Measurements from ENCODE around the gene EIF3A. TPM values are rescaled to one million over a fixed set of nuclear protein-coding genes. Genes with fewer than 3 reads are reported as not detected.
"Not testable (repeated sequence)": the region's sequence is repeated elsewhere in the genome, so short reads cannot be mapped to it uniquely, and the experiment has no call there.

Gene EIF3A
- 100 to 1,000 TPM; 175 to 182 TPM for total RNA-seq

GRCh38 chr10:119080521-119081259 is at the start of gene EIF3A:
TSS of gene EIF3A (minus strand) at chr10:119080817. CDS start at chr10:119080676, 141 bp downstream.
- CTCF ChIA-PET = no interaction called here
- POLR2A ChIA-PET = interaction anchor here (1.0 to 2.1 kb wide), 3 partner anchors 23 to 126 kb away, joined by 3 to 9 read pairs (median 5); partner anchors contain the start of genes DENND10 and GRK5

- ChIA-PET POLR2A (no interaction called here), CTCF (no interaction called here)
Measured at GRCh38 chr10:119129721-119130120, 49.1 kb upstream of the EIF3A start.

- POLR2A ChIA-PET = no interaction called here
- CTCF ChIA-PET = no interaction called here
Measured at GRCh38 chr10:119125942-119126341, 45.3 kb upstream of the EIF3A start.

GRCh38 chr10:119120875-119121274 is 40.3 kb upstream of the EIF3A start:
- POLR2A ChIA-PET = interaction anchor here (1.1 kb wide), 1 partner anchor 37 kb away, joined by 3 read pairs; no protein-coding TSS in a partner anchor
- CTCF ChIA-PET = no interaction called here

- CTCF ChIA-PET = interaction anchor here (1.3 kb wide), 1 partner anchor 14 kb away, joined by 3 read pairs; no protein-coding TSS in a partner anchor
- POLR2A ChIA-PET = interaction anchor here (0.6 to 1.1 kb wide), 2 partner anchors 37 to 43 kb away, joined by 3 to 5 read pairs; no protein-coding TSS in a partner anchor
Measured at GRCh38 chr10:119120413-119120867, 39.8 kb upstream of the EIF3A start.

GRCh38 chr10:119119400-119119799 is 38.8 kb upstream of the EIF3A start:
- ChIA-PET CTCF (interaction anchor here (1.3 kb wide), 1 partner anchor 13 kb away, joined by 3 read pairs; no protein-coding TSS in a partner anchor), POLR2A (interaction anchor here (1.0 kb wide), 1 partner anchor 12 kb away, joined by 3 read pairs; no protein-coding TSS in a partner anchor)

- CTCF ChIA-PET = no interaction called here
- POLR2A ChIA-PET = no interaction called here
Measured at GRCh38 chr10:119118231-119118630, 37.6 kb upstream of the EIF3A start.

GRCh38 chr10:119116326-119116951 is 35.8 kb upstream of the EIF3A start:
- ChIA-PET POLR2A (no interaction called here), CTCF (interaction anchor here (0.8 kb wide), 1 partner anchor 266 kb away, joined by 3 read pairs; no protein-coding TSS in a partner anchor)

- ChIA-PET CTCF (interaction anchor here (0.8 kb wide), 1 partner anchor 266 kb away, joined by 3 read pairs; no protein-coding TSS in a partner anchor), POLR2A (no interaction called here)
Measured at GRCh38 chr10:119115926-119116325, 35.3 kb upstream of the EIF3A start.

- ChIA-PET CTCF (interaction anchor here (1.2 kb wide), 1 partner anchor 13 kb away, joined by 3 read pairs; no protein-coding TSS in a partner anchor), POLR2A (no interaction called here)
Measured at GRCh38 chr10:119113751-119114732, 33.4 kb upstream of the EIF3A start.

GRCh38 chr10:119112056-119112455 is 31.4 kb upstream of the EIF3A start:
- ChIA-PET CTCF (no interaction called here), POLR2A (no interaction called here)

- CTCF ChIA-PET = interaction anchor here (0.6 to 0.7 kb wide), 2 partner anchors 41 to 69 kb away, joined by 3 read pairs; no protein-coding TSS in a partner anchor
- POLR2A ChIA-PET = not testable (repeated sequence)
Measured at GRCh38 chr10:119107771-119108170, 27.2 kb upstream of the EIF3A start.

GRCh38 chr10:119107106-119107505 is 26.5 kb upstream of the EIF3A start:
- CTCF ChIA-PET = interaction anchor here (1.3 kb wide), 1 partner anchor 13 kb away, joined by 3 read pairs; no protein-coding TSS in a partner anchor
- POLR2A ChIA-PET = not testable (repeated sequence)

- POLR2A ChIA-PET = interaction anchor here (0.6 to 1.5 kb wide), 2 partner anchors 15 to 62 kb away, joined by 3 to 4 read pairs; no protein-coding TSS in a partner anchor
Measured at GRCh38 chr10:119105899-119106298, 25.3 kb upstream of the EIF3A start.

GRCh38 chr10:119105155-119105554 is 24.5 kb upstream of the EIF3A start:
- POLR2A ChIA-PET = interaction anchor here (0.5 to 1.5 kb wide), 2 partner anchors 15 to 39 kb away, joined by 4 to 9 read pairs; no protein-coding TSS in a partner anchor
- CTCF ChIA-PET = interaction anchor here (1.0 to 1.1 kb wide), 3 partner anchors 12 to 340 kb away, joined by 3 read pairs; no protein-coding TSS in a partner anchor

More at GRCh38 chr10:119105899-119106298, 25.3 kb upstream of the EIF3A start:
- CTCF ChIA-PET = interaction anchor here (1.3 kb wide), 1 partner anchor 14 kb away, joined by 3 read pairs; no protein-coding TSS in a partner anchor

GRCh38 chr10:119104654-119105015 is 24.0 kb upstream of the EIF3A start:
- POLR2A ChIA-PET = interaction anchor here (0.5 to 1.5 kb wide), 2 partner anchors 14 to 39 kb away, joined by 4 to 9 read pairs; no protein-coding TSS in a partner anchor
- CTCF ChIA-PET = interaction anchor here (0.9 to 1.1 kb wide), 5 partner anchors 12 to 341 kb away, joined by 3 read pairs; no protein-coding TSS in a partner anchor

GRCh38 chr10:119103903-119104653 is 23.5 kb upstream of the EIF3A start, which contains the start of gene DENND10:
TSS of gene DENND10 (plus strand) at chr10:119104113. CDS start at chr10:119104143, 30 bp downstream.
- ChIA-PET CTCF (interaction anchor here (0.9 to 1.1 kb wide), 5 partner anchors 11 to 341 kb away, joined by 3 read pairs; no protein-coding TSS in a partner anchor), POLR2A (interaction anchor here (0.6 to 1.5 kb wide), 5 partner anchors 14 to 64 kb away, joined by 3 to 5 read pairs (median 5); no protein-coding TSS in a partner anchor)

Measured in activated CD8-positive, alpha-beta memory T cell treated with anti-CD3 and anti-CD28 coated beads for 36 hours (primary cell).